ENCODE data around the gene ACP5.

GRCh38 chr19:11530432-11530831 is 47.0 kb downstream of the ACP5 start:
- TF ChIP-seq CTCF (IDR thresholded peaks at IDR 0.05), result peak in 4 of 7 experiments; percentile 9 to 30 (median 24)
- TF ChIP-seq POLR2A (IDR thresholded peaks at IDR 0.05), result no peak
